ENCODE measurements around the gene BTBD19.
"Not testable (repeated sequence)": the region's sequence is repeated elsewhere in the genome, so short reads cannot be mapped to it uniquely, and the experiment has no call there.

BTBD19 gene

GRCh38 chr1:44829506-44830384, 21.4 kb downstream of the BTBD19 start:
- no peak for DNase-seq

- no peak for DNase-seq
Observed at GRCh38 chr1:44830900-44831304, 22.6 kb downstream of the BTBD19 start.

DNA sequence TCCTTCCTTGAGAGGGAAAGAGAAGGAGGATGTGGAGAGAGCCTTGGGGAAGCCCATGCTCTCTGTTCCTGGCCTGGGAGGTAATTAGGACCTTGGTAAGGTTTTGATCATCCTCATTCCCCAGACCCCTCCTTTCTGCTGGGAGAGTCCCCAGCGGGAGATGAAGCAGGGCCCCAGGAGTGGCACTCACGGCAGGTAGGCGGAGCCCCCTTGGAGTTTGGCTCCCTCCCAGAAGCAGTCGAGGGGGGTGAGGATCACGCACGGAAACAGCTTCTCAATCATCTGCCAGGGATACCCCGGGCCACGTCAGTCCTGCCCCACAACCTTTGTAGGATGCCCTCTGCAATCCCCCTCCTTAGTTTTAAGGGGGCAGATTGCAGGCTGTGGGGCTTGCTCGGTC, 23.2 kb downstream of the BTBD19 start:
- no peak for DNase-seq

GRCh38 chr1:44832056-44832705, 23.9 kb downstream of the BTBD19 start:
- DNase-seq: no peak

DNA sequence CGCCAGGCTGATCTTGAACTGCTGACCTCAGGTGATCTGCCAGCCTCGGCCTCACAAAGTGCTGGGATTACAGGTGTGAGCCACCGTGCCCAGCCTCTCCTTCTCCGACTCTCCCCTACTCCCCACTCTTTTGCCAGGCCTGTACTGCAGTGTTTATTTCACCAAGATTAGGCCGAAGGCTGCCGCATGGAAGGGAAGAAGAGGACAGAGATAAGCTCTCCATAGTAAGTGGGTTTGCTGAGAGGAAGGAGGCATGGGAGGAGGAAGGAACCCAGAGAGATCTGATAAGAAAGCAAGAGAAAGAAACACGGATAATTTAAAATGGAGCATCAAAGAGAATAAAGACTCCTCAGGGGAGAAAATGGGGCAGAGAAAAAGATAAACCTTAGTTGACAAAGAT, 26.0 kb downstream of the BTBD19 start:
- no peak for DNase-seq

DNA sequence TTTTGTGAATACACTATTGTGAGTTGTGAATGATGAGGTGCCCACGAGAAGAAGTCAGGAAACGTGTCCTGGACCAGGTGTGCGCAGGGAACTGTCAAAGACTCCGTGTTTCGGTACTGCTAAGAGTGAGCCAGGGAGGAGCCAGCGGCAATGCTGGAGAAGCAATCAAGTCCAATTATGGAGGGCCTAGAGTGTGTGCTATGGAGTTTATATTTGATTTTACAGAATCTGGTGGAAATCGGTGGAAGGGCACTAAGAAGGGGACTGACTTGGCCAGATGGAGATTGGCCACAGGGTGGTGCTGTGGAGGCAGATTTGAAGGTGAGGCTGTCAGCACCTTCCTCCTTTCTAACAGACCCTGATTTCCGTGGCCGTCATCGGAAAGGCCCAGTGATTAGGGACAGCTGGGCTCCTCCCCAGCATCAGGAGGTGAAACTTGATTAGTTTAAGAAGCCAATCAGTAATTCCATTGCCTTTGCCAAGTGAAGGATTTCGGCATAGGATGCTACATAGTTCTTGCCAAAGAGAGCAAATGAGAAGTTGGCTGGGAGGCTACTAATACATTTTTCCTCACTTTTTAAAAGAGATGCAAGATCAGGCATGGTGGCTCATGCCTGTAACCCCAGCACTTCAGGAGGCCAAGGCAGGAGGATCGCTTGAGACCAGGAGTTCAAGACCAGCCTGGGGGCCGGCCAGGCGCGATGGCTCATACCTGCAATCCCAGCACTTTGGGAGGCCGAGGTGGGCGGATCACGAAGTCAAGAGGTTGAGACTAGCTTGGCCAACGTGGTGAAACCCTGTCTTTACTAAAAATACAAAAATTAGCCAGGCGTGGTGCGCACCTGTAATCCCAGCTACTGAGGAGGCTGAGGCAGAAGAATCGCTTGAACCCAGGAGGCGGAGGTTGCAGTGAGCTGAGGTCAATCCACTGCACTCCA, 27.7 kb downstream of the BTBD19 start:
- DNase-seq: peak; percentile 53

DNA sequence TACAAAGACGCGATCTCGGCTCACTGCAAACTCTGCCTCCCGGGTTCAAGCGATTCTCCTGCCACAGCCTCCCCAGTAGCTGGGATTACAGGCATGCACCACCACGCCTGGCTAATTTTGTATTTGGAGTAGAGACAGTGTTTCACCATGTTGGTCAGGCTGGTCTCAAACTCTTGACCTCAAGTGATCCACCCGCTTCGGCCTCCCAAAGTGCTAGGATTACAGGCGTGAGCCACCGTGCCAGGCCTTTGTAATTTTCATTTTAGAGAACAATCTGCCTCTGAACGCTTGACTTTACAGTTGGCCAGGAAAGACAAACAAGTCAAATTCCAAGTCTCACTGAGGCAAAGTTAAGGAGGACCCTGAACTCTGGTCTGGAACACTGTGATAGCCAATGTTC, 30.0 kb downstream of the BTBD19 start:
- DNase-seq: not testable (repeated sequence)

DNA sequence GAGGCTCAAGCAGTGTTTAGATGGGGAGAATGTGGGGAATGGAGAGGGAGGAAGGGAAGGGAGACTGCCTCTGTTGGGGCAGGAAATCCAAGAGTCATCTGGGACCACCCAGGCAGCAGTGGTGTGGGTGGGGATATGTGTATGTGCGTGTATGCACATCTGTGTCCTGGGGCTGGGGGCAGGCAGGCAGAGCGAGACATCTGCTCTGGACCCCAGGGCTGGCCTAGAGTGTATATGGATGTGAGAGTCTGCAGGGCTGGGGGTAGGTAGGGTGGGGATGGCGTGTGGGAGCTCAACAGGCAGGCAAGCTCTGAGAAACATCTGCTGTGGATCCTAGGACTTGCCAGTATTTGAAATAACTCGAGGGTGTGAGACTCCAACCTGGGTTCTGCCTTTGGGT, 31.3 kb downstream of the BTBD19 start:
- DNase-seq: no peak

GRCh38 chr1:44842486-44842861, 34.2 kb downstream of the BTBD19 start:
- DNase-seq: no peak

GRCh38 chr1:44842862-44843655, 34.7 kb downstream of the BTBD19 start, which contains the start of gene PTCH2:
Gene PTCH2 (minus strand): TSS chr1:44843253. CDS start chr1:44842932, 321 bp downstream.
- peak; percentile 39 for DNase-seq

GRCh38 chr1:44846985-44847384, 38.7 kb downstream of the BTBD19 start:
- DNase-seq: no peak

DNA sequence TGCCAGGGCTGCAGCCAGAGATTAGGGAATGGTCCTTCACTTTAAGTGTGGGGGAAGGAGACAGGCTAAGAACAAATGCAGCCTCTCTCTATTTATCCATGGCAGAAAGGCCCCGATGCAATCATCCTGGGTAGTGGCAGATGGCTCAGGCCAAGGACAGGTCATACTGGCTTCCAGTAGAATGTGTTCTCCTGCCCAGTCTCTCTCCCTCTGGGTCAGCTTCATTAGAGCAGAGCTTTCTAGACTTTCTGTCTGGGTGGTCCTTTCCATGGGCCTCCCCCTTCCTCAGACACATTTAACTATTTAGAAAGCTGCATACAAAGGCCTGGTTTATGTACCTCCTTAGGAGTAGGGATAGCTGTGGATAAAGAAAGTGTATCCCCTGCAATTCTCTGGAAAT, 39.5 kb downstream of the BTBD19 start:
- no peak for DNase-seq

DNA sequence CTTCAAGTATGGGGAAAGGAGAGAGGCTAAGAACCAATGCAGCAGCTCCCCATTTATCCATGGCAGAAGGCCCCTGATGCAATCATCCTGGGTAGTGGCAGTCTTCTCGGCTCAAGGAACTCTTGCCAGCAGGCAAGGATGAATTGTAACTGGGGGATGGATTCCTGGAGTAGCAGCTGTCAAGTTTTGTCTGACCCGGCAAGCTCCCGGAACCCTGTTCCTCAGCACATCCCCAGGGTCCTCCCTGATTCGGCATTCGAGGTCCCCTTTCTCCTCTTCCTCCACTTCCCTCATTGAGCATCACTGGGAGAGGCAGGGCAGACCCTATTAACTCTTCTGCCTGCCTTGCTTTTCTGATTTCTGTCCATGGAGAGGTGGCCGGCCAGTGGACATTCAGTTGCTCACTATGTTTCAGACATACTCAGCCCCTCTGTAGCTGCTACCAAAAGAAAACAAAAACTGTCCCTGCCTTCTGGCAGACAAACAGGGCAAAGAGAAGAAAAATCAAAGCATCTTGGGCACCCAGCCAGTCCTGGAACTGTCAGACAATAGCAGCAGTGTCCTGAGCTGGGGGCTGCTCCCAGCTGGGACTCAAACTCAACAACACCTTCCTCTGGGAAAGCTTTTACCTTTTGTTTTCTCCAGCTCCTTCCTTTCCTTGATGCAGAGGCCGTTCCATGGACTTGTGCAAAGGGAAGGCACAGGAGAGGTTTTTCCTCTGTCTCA, 40.3 kb downstream of the BTBD19 start:
- DNase-seq: no peak

DNA sequence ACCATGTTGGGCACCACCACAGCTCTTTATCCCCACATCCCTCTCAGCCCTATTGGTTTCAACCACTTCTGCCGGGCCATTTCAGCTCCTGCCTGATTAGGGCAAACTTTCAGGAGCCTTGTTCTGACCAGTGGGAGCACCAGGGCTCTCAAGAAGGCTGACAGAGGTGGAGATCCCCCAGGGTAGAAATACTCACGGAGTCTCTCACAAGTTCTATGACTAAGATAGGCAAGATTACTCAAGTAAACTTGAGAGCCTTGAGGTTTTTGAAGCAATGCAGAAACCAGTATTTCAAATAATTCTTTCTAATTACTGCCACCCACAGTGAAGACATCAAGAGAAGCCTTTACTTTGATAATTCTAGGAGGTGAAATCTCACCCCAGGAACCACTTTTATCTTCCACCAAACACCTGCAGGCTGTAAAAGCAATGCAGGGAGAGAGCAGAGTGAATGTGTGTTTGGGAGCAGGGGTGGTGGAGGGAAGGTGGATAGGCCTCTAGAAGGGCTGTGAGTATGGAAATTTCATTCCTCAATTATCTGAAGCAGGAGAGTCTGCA, 41.3 kb downstream of the BTBD19 start:
- DNase-seq: no peak

GRCh38 chr1:44851308-44851707, 43.0 kb downstream of the BTBD19 start:
- DNase-seq: no peak

DNA sequence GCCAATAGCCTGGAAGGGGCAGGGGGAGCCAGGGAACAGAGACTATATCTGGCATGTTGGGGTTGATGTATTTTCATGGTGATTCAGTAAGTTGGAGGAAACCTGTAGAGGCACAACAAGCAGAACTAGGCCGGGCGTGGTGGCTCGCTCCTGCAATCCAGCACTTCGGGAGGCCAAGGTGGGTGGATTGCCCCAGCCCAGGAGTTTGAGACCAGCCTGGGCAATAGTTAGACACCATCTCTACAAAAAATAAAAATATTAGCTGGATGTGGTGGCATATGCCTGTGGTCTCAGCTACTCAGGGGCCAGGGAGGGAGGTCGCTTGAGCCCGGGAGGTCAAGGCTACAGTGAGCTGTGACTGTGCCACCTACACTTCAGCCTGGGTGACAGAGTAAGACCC, 44.9 kb downstream of the BTBD19 start:
- DNase-seq: no peak

DNA sequence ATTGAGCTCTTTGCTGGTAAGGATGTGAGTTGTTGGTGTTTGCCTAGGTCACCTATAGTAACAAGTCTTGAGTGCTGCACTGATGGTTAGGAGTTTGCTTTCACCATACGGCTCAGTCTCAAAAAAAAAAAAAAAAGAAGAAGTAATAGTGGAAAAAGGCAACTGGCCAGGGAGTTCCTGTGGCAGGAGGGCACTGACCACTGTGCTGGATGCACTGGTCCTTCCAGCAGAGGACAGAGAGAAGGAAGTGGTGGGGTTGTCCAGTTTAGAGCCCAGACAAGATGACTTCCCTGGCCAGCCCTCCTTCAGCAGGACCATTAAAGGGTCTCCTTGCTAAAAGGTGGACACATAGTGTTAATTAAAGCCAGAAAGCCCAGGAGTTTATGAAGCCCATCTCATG, 46.6 kb downstream of the BTBD19 start:
- no peak for DNase-seq

- DNase-seq: no peak
Observed at GRCh38 chr1:44855742-44856141, 47.4 kb downstream of the BTBD19 start.

DNA sequence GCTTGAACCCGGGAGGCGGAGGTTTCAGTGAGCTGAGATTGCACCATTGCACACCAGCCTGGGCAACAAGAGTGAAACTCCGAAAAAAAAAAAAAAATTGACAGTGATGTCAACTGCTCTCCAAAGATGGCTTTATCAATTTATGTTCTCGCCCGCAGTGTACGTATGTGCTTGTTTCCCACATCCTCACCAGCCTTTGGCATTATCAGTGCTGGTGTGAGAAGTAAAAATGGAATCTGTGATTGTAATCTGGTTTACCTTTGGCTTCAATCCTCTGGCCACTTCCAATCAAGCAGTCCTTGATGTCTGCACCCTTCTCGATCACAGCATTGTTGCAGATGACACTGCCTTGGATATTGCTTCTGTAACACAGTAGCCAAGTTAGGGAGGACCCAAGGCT, 49.1 kb downstream of the BTBD19 start:
- no peak for DNase-seq

DNA sequence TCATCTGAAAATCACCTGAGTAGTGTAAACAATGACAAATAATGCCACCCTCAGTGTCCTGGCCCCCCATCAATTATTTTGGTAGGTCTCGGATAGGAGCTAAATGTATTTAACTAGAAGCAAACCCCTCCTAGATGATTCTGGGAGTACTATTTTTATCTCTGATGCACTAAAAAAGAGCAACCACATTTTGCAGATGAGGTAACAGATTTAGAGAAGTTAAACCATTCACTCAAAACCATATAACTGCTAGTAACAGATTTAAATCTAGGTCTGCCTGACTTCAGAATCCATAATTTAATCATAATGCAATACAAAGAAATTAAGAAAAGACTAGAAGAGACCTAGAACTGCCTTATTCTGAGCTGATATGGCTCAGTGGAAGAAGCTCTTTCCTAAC, 52.0 kb downstream of the BTBD19 start:
- DNase-seq: no peak

DNA sequence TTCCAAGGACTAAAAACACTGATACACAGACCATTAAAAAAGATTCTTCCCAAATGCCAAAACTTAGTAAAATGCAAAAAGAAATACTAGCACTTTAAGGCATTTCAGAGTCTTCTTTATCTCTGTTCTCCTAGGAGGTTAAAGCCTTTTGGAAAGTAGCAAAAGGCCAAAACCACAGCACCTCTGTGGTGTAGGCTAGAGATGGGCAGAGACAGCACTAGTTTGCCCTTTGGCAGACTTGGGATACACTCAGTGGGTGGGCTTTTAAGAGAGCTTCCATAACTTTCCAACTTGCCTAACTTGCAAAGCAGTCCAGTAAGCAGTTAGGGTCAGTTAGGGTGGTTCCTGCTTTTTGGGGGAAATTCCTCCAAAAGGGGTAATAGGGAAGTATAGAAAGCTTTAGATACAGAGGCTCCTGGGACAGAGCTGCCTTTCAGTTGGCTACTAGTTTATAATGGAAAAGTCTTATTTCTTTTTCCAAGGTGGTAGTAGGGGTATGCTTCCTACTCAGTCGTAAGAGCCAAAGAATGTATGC, 52.6 kb downstream of the BTBD19 start:
- no peak for DNase-seq

Data from NCI-H2107 (cell line).